C4-2B (cell line): ENCODE data around the gene SEC16B.

Source experiments
- ZFX ChIP-seq: fragments of 450-650 bp; IDR thresholded peaks from 2 replicates; pipeline ENCODE4 v1.6.1; 2017
- TF ChIP-seq, protein P1 (sequence below): fragments of 450-650 bp; conservative IDR thresholded peaks from 2 replicates; pipeline ENCODE4 v1.5.1; 2017; ENCODE audit warnings: mild to moderate bottlenecking

DNA sequence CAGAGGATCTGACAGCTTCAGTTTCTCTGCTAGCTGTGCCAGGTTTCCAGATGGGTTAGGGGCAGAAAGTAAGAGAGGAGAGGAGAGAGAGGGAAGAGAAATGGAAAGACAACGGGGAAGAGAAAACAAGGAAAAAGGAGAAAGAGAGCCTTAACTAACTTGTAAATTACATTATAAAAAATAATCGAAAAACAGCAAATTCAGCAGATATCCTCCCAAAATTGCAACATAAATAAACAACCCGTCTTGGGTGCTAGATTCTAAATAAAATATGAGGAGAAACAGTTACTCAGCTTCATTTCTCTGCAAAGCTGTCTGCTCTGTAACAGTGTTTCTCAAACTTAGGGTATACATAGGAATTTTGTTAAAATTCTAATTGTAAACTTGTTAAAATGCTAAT, 29.2 kb downstream of the SEC16B start:
- TF ChIP-seq, protein P1, sequence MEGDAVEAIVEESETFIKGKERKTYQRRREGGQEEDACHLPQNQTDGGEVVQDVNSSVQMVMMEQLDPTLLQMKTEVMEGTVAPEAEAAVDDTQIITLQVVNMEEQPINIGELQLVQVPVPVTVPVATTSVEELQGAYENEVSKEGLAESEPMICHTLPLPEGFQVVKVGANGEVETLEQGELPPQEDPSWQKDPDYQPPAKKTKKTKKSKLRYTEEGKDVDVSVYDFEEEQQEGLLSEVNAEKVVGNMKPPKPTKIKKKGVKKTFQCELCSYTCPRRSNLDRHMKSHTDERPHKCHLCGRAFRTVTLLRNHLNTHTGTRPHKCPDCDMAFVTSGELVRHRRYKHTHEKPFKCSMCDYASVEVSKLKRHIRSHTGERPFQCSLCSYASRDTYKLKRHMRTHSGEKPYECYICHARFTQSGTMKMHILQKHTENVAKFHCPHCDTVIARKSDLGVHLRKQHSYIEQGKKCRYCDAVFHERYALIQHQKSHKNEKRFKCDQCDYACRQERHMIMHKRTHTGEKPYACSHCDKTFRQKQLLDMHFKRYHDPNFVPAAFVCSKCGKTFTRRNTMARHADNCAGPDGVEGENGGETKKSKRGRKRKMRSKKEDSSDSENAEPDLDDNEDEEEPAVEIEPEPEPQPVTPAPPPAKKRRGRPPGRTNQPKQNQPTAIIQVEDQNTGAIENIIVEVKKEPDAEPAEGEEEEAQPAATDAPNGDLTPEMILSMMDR = no peak
- no peak for TF ChIP-seq ZFX
